Measurements from ENCODE around the gene SORT1.
"Not testable (repeated sequence)": the region's sequence is repeated elsewhere in the genome, so short reads cannot be mapped to it uniquely, and the experiment has no call there.

The SORT1 gene

DNA sequence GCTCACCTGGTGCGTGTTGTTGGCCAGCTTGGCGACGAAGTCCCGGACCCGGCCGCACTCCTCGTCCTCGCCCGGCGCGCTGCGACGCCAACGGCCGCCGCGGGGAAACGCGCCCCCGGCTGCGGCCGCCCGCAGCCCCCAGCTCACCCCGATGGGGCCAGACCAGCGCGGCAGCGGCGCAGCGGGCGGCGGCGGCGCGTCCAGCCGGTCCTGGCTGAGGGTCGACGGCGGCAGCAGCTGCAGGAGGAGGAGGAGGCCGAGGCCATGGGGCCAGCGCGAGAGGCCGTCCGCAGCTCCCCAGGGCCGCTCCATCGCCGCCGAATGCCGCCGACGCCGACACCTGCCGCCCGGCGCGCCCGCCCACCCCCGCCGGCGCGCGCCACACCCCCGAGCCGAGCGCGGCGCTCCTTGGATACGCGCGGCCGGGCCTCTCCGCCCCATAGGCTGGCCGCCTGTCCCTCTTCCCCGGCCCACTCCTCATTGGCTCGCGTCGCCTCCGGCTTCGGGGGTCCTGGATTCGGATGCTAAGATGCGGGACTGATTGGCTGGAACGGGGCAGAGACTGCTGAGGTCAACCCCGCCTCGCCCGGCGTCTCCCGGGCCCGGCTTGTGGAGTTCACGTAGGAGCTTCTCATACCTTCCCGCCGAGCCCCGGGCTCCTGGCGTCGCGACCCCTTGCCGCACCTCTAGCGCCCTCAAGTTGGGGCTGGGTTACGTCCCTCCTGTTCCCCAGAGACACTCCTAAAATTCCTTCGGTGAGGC, at the start of gene SORT1:
SORT1 (minus strand) TSS at position 338 of the 762 bp plus-strand sequence; CDS start at position 312, 26 bp downstream.
- no peak for DNase-seq (ENCODE audit: low read depth)
- peak within 1 kb of the TSS; percentile 46 for H3K4me3 ChIP-seq (ENCODE audit: low read depth, low read length)
- no peak for TF ChIP-seq CTCF (IDR thresholded peaks at IDR 0.05; ENCODE audit: low read depth, low read length, missing control alignments)

- not testable (repeated sequence) for DNase-seq (ENCODE audit: low read depth); H3K4me3 ChIP-seq (ENCODE audit: low read depth, low read length)
Measured at GRCh38 chr1:109445949-109446695, 48.4 kb upstream of the SORT1 start.

GRCh38 chr1:109444346-109444745, 46.6 kb upstream of the SORT1 start:
- no peak overlapping the region for H3K4me3 ChIP-seq (ENCODE audit: low read depth, low read length)
- no peak for TF ChIP-seq CTCF (IDR thresholded peaks at IDR 0.05; ENCODE audit: low read depth, low read length, missing control alignments)
- DNase-seq (ENCODE audit: low read depth) = no peak

DNA sequence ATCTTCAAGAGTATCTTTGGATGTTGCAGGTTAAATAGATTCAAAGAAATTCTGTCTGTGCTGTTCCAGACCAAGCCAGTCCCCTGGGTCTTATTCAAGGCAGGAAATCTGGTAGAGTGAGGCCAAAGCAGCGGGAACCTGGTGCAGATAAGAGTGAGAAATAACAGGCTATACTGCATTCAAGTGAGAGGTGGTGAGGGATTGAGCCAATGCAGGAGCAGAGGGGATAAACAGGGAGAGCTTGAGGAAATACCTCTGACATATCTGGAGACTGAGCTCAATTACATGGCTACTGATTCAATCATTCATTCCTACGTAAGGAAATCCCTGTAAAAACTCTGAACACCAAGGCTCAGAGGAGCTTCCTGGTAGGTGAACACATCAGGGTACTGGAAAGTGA, 45.8 kb upstream of the SORT1 start:
- no peak overlapping the region for H3K4me3 ChIP-seq (ENCODE audit: low read depth, low read length)
- no peak for TF ChIP-seq CTCF (IDR thresholded peaks at IDR 0.05; ENCODE audit: low read depth, low read length, missing control alignments)
- no peak for DNase-seq (ENCODE audit: low read depth)

DNA sequence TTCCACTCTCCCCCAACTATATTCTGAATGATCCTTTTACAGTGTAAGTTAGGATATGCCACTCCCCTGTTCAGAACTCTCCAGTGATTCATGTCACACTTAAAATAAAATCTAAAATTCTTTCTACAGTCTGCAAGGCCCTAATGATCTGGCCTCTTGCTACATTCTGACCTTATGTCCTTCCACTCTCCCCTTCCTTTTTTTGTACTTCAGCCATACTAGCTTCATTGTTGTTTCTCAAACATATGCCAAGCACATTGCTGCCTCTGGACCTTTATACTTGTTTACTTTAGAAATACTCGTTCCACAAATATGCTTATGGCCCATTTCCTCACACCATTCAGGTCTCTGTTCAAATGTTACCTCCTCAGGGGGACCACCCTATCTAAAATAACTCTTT, 43.4 kb upstream of the SORT1 start:
- no peak for DNase-seq (ENCODE audit: low read depth)
- no peak for TF ChIP-seq CTCF (IDR thresholded peaks at IDR 0.05; ENCODE audit: low read depth, low read length, missing control alignments)
- H3K4me3 ChIP-seq (ENCODE audit: low read depth, low read length) = no peak overlapping the region

DNA sequence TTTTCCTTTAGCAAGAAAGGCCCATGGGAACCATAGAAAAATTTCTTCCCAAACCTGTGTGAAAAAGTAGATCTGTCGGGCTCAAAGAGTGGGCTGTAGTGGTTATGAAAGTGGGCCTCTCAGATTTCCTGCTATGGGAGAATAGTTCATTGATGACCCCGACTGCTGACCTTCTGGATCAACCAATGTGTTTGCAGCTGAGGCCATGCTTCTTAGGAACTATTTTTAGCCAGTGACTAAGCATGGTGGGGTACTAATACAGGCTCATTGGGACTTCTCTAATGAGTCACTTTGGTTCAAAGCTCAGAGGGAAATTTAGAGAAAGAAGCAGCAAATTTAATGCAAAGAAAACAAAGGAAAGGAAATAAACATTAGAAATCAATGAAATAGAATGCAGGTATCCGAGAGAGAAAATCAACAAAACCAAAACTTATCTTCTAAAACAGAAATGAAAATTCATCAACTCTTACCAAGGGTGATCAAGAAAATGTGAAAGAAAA, 41.1 kb upstream of the SORT1 start:
- no peak overlapping the region for H3K4me3 ChIP-seq (ENCODE audit: low read depth, low read length)
- TF ChIP-seq CTCF (IDR thresholded peaks at IDR 0.05; ENCODE audit: low read depth, low read length, missing control alignments) = no peak
- no peak for DNase-seq (ENCODE audit: low read depth)

GRCh38 chr1:109434484-109434883, 36.8 kb upstream of the SORT1 start:
- no peak overlapping the region for H3K4me3 ChIP-seq (ENCODE audit: low read depth, low read length)
- TF ChIP-seq CTCF (IDR thresholded peaks at IDR 0.05; ENCODE audit: low read depth, low read length, missing control alignments) = no peak
- no peak for DNase-seq (ENCODE audit: low read depth)

All from GM12864 (cell line).